Astrocyte of the spinal cord (primary cell): Measurements from ENCODE around the gene MRPL37.

Experiments used
- DNase-seq: peaks from one replicate; pipeline ENCODE4 v3.0.0; 2011; ENCODE audit warnings: low read depth, low spot score
- H3K4me3 ChIP-seq: 2 replicates; pipeline ENCODE4 v1.5.1; 2011; ENCODE audit warnings: low read depth, mild to moderate bottlenecking, low read length, moderate library complexity
- CTCF ChIP-seq: IDR thresholded peaks from 2 replicates; pipeline ENCODE4 v1.5.1; 2012; ENCODE audit warnings: low read depth, mild to moderate bottlenecking, low read length, inconsistent platforms
- in situ Hi-C: cut with HindIII; loops from 2 replicates; pipeline ENCODE4 v1.10.0; 2017; ENCODE audit warnings: low sequenced_read_pairs

MRPL37 gene

GRCh38 chr1:54238353-54239034 lies 38.5 kb downstream of the MRPL37 start:
- in situ Hi-C loops: no loop called here
- no peak overlapping the region for H3K4me3 ChIP-seq
- DNase-seq: no peak
- TF ChIP-seq CTCF: no peak

- H3K4me3 ChIP-seq: no peak overlapping the region
- in situ Hi-C loops: no loop called here
- DNase-seq: no peak
- TF ChIP-seq CTCF: no peak
These were observed 39.0 kb downstream of the MRPL37 start for GRCh38 chr1:54239035-54239383.

DNA sequence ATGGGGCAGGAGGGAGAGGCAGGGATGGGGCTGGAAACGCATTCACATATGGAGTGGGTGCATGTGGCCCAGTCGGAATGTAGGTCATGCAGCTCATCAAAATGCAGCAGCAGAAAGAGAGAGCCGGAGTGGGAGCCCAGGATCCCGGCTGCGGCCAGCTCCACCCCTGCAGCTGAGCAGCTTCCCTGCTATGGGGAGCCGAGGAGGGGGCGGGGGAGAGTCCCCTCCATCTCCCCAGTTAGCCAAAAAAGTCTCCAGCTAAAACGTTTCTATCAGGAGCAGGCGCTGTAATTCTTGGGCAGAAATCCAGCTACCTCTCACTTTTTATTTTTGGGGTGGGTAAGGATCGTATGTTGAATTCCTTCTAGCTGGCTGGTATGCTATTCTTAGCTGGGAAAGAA lies 39.7 kb downstream of the MRPL37 start:
- in situ Hi-C loops: no loop called here
- no peak for TF ChIP-seq CTCF
- no peak for DNase-seq
- H3K4me3 ChIP-seq: no peak overlapping the region

GRCh38 chr1:54240741-54241335 lies 40.9 kb downstream of the MRPL37 start:
- no peak for DNase-seq
- TF ChIP-seq CTCF: no peak
- H3K4me3 ChIP-seq: no peak overlapping the region
- in situ Hi-C loops: no loop called here

GRCh38 chr1:54241364-54241763 lies 41.4 kb downstream of the MRPL37 start:
- in situ Hi-C loops: no loop called here
- no peak for TF ChIP-seq CTCF
- no peak overlapping the region for H3K4me3 ChIP-seq
- DNase-seq: no peak

- no peak overlapping the region for H3K4me3 ChIP-seq
- in situ Hi-C loops: no loop called here
- no peak for DNase-seq
- TF ChIP-seq CTCF: no peak
These were observed 43.1 kb downstream of the MRPL37 start for GRCh38 chr1:54243022-54243421.
